Measurements from ENCODE around the gene GNAL.

- TF ChIP-seq CTCF (IDR thresholded peaks at IDR 0.05; ENCODE audit: low read depth, low read length, poor library complexity, severe bottlenecking) (no peak), EZH2phosphoT487 (IDR thresholded peaks at IDR 0.05; ENCODE audit: borderline replicate concordance, low read length) (no peak)
These were observed 12.7 kb upstream of the GNAL start for GRCh38 chr18:11676386-11676785.

All from DOHH2 (cell line).